SK-N-SH (cell line): ENCODE results near the gene CCDC38. TPM values are rescaled to one million over a fixed set of nuclear protein-coding genes. Genes with fewer than 3 reads are reported as not detected.

Experiments
- CTCF ChIA-PET: fragments of 300-600, 350-600 bp; formaldehyde crosslinking; extraction: SDS; loops from one replicate; lab custom pipeline; 2021; lab: Yijun Ruan, JAX
- POLR2A ChIA-PET: fragments of 350-600 bp; sonication (Branson Sonifier 250); formaldehyde crosslinking; extraction: SDS; loops from one replicate; lab custom pipeline; 2020; ENCODE audit warnings: antibody characterized with exemption, inconsistent platforms; lab: Yijun Ruan, JAX
- DNase-seq: peaks from one replicate; pipeline ENCODE4 v3.0.0; 2012
- H2AFZ ChIP-seq: fragments of 200-600 bp; sonication (generic); 2 replicates; pipeline ENCODE4 v1.8.1; 2016; ENCODE audit warnings: antibody characterized with exemption, mild to moderate bottlenecking, low read depth
- H3F3A ChIP-seq: fragments of 200-600 bp; sonication (generic); replicated peaks from 2 replicates; pipeline ENCODE3; 2016; ENCODE audit warnings: antibody characterized with exemption, mild to moderate bottlenecking; ENCODE audit not compliant: insufficient read depth
- H3K27ac ChIP-seq, 2 experiments: fragments of 200-500 bp in 1 of 2; fragments of 200-600 bp in 1 of 2; sonication (Bioruptor generic) in 1 of 2; sonication (generic), shearing (Covaris generic) in 1 of 2; 2 replicates each; pipeline versions ENCODE4 v1.5.1 to v1.6.1; 2014 to 2016; ENCODE audit warnings: low read depth in 2 of 2, inconsistent platforms in 1 of 2, low read length in 1 of 2, mild to moderate bottlenecking in 1 of 2, mixed read lengths in 1 of 2
- H3K27me3 ChIP-seq: fragments of 200-600 bp; sonication (generic), shearing (Covaris generic); 2 replicates; pipeline ENCODE4 v1.6.1; 2016; ENCODE audit warnings: mixed run types; ENCODE audit not compliant: insufficient read depth
- H3K36me3 ChIP-seq, 2 experiments: fragments of 200-500 bp in 1 of 2; fragments of 200-600 bp in 1 of 2; sonication (Bioruptor generic) in 1 of 2; sonication (generic) in 1 of 2; replicated peaks in 1 of 2; 2 replicates each; pipeline versions ENCODE3 to v1.5.1; 2014 to 2016; ENCODE audit warnings: low read length in 1 of 2, mild to moderate bottlenecking in 1 of 2; ENCODE audit not compliant: insufficient read depth in 2 of 2, control insufficient read depth in 1 of 2
- H3K4me1 ChIP-seq, 2 experiments: fragments of 200-500 bp in 1 of 2; fragments of 200-600 bp in 1 of 2; sonication (Bioruptor generic) in 1 of 2; sonication (generic), shearing (Covaris generic) in 1 of 2; 2 replicates each; pipeline versions ENCODE4 v1.5.1 to v1.6.1; 2014 to 2016; ENCODE audit warnings: low read depth in 1 of 2, low read length in 1 of 2, mixed run types in 1 of 2; ENCODE audit not compliant: insufficient read depth in 2 of 2, control insufficient read depth in 1 of 2
- H3K4me2 ChIP-seq: fragments of 200-600 bp; sonication (generic), shearing (Covaris generic); 2 replicates; pipeline ENCODE4 v1.6.1; 2017; ENCODE audit warnings: mixed run types
- H3K4me3 ChIP-seq, 2 experiments: fragments of 200-500 bp in 1 of 2; fragments of 200-600 bp in 1 of 2; sonication (Bioruptor generic) in 1 of 2; sonication (generic), shearing (Covaris generic) in 1 of 2; 2 replicates each; pipeline versions ENCODE4 v1.5.1 to v1.8.1; 2014 to 2016; ENCODE audit warnings: low read depth in 2 of 2, inconsistent platforms in 1 of 2, low read length in 1 of 2, mild to moderate bottlenecking in 1 of 2, mixed read lengths in 1 of 2, moderate library complexity in 1 of 2
- H3K79me2 ChIP-seq: fragments of 200-600 bp; sonication (generic); 2 replicates; pipeline ENCODE4 v1.8.1; 2017; ENCODE audit warnings: mild to moderate bottlenecking; ENCODE audit not compliant: insufficient read depth
- H3K9ac ChIP-seq: fragments of 200-600 bp; sonication (generic); 2 replicates; pipeline ENCODE4 v1.6.1; 2017; ENCODE audit warnings: mixed run types
- H3K9me2 ChIP-seq: fragments of 200-600 bp; sonication (generic); 2 replicates; pipeline ENCODE4 v1.6.1; 2017; ENCODE audit warnings: mixed run types
- H3K9me3 ChIP-seq: fragments of 200-600 bp; sonication (generic); 2 replicates; pipeline ENCODE4 v1.6.1; 2017; ENCODE audit warnings: mixed run types, mild to moderate bottlenecking, moderate library complexity
- H4K20me1 ChIP-seq: fragments of 200-600 bp; sonication (generic); 2 replicates; pipeline ENCODE4 v1.6.1; 2017; ENCODE audit warnings: mild to moderate bottlenecking, mixed run types; ENCODE audit not compliant: insufficient read depth
- CHD2 ChIP-seq: fragments of 150-350 bp; IDR thresholded peaks from 2 replicates; pipeline ENCODE4 v1.6.1; 2018; ENCODE audit warnings: low read length; ENCODE audit not compliant: partially characterized antibody
- ELF1 ChIP-seq: IDR thresholded peaks from 2 replicates; pipeline ENCODE4 v1.4.0; 2012
- EZH2phosphoT487 ChIP-seq: fragments of 200-600 bp; sonication (generic); IDR thresholded peaks from 2 replicates; pipeline ENCODE4 v1.6.1; 2017; ENCODE audit warnings: low read depth, mixed run types, mild to moderate bottlenecking, antibody characterized with exemption, moderate library complexity, borderline replicate concordance
- FOSL2 ChIP-seq: IDR thresholded peaks from 2 replicates; pipeline ENCODE4 v1.4.0; 2012; ENCODE audit warnings: low read depth, mild to moderate bottlenecking, moderate library complexity, borderline replicate concordance
- FOXJ3 ChIP-seq: sonication (generic); formaldehyde crosslinking; IDR thresholded peaks from 2 replicates; pipeline ENCODE4 v1.5.1; 2020; ENCODE audit warnings: mild to moderate bottlenecking, missing genetic modification reagents
- GATA2 ChIP-seq: sonication (generic); formaldehyde crosslinking; IDR thresholded peaks from 2 replicates; pipeline ENCODE4 v1.5.0; 2020; ENCODE audit warnings: mild to moderate bottlenecking, missing genetic modification reagents
- JUND ChIP-seq: IDR thresholded peaks from 2 replicates; pipeline ENCODE4 v1.4.0; 2012
- MXI1 ChIP-seq: IDR thresholded peaks from 2 replicates; pipeline ENCODE4 v1.6.1; 2012; ENCODE audit warnings: mild to moderate bottlenecking, low read depth, low read length, improper control_type of control experiment
- NFIC ChIP-seq: IDR thresholded peaks from 2 replicates; pipeline ENCODE4 v1.4.0; 2012; ENCODE audit warnings: borderline replicate concordance
- NRF1 ChIP-seq: IDR thresholded peaks from 2 replicates; pipeline ENCODE4 v1.6.1; 2012; ENCODE audit warnings: low read depth, mild to moderate bottlenecking, low read length
- PBX3 ChIP-seq: IDR thresholded peaks from 2 replicates; pipeline ENCODE4; 2012
- RCOR1 ChIP-seq: fragments of 150-350 bp; IDR thresholded peaks from 2 replicates; pipeline ENCODE4 v1.6.1; 2017; ENCODE audit warnings: antibody characterized with exemption, low read length
- RFX5 ChIP-seq: IDR thresholded peaks from 2 replicates; pipeline ENCODE4 v1.6.1; 2012; ENCODE audit warnings: mild to moderate bottlenecking, improper control_type of control experiment, low read length
- RXRA ChIP-seq: IDR thresholded peaks from 2 replicates; pipeline ENCODE4 v1.4.0; 2012; ENCODE audit warnings: low read depth, mild to moderate bottlenecking, borderline replicate concordance
- TCF12 ChIP-seq: IDR thresholded peaks from 2 replicates; pipeline ENCODE4 v1.4.0; 2012
- TEAD4 ChIP-seq: IDR thresholded peaks from 2 replicates; pipeline ENCODE4 v1.4.0; 2012; ENCODE audit warnings: mild to moderate bottlenecking, borderline replicate concordance; ENCODE audit not compliant: insufficient read depth
- USF2 ChIP-seq: fragments of 150-350 bp; IDR thresholded peaks from 2 replicates; pipeline ENCODE4 v1.6.1; 2017; ENCODE audit warnings: antibody characterized with exemption, low read length, low read depth, borderline replicate concordance
- YY1 ChIP-seq: IDR thresholded peaks from 2 replicates; pipeline ENCODE4 v1.4.0; 2012; ENCODE audit warnings: low read depth, mild to moderate bottlenecking
- WGBS: methylation state at CpG from one replicate; pipeline ENCODE4 v1.1.6; 2017; ENCODE audit warnings: low lambda C conversion rate; 5-methylcytosine and 5-hydroxymethylcytosine counted together
- polyA plus RNA-seq, 3 experiments: library from polyadenylated mRNA; depleted of rRNA; stranded (reverse); fragments of >200 nt; gene quantifications; 2 replicates each; pipeline ENCODE4 v1.2.3, GENCODE V29; 2012
- TF ChIP-seq, protein P1 (sequence below): IDR thresholded peaks from 2 replicates; pipeline ENCODE4 v1.6.1; 2012; ENCODE audit warnings: mild to moderate bottlenecking, low read depth, low read length, moderate library complexity
- TF ChIP-seq, protein P2 (sequence below): IDR thresholded peaks from 2 replicates; pipeline ENCODE4 v1.4.0; 2012; ENCODE audit warnings: low read depth, borderline replicate concordance

CCDC38 gene
- polyA plus RNA-seq, 1 of the 3 experiments (the other 2 are of a cell fraction): not detected

DNA sequence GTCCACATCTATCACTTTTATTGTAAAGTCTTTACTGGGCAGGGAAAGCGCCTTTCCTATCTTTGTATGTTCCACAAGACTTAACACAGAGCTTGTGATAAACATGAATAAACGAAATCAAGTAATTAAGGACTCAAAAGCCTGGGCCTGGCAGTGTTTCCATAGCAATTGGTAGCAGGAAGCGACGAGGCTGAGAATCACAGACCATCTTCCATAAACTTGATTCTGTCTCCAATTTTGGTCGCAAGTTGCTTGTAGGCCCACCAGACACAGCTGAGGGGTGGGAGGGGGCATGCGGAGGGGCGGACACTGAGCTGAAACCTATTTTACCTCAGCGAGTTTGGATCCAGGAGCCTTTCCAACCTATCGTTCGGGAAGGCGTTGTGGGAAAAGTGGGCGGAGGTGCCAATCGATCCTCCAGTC, 302 bp downstream of the CCDC38 start:
- H3K4me1 ChIP-seq: peaks cover 0 to 7% of the 10 kb centered on the region in 2 experiments; a peak in 2 of 4 replicates
- no peaks in the 10 kb centered on the region for H3F3A ChIP-seq
- peak overlapping the region; percentile 96 for H3K4me2 ChIP-seq
- no peaks in the 10 kb centered on the region for H4K20me1 ChIP-seq
- no peaks in the 10 kb centered on the region for H3K9me3 ChIP-seq
- H3K27me3 ChIP-seq: no peaks in the 10 kb centered on the region
- no peaks in the 10 kb centered on the region for H3K79me2 ChIP-seq
- no peaks in the 10 kb centered on the region for H3K9me2 ChIP-seq
- ChIA-PET POLR2A (interaction anchor here (2.2 kb wide), 1 partner anchor 13 kb away, joined by 11 read pairs; no protein-coding TSS in a partner anchor), CTCF (interaction anchor here (0.7 to 5.9 kb wide), 7 partner anchors 8 to 94 kb away, joined by 3 to 41 read pairs (median 3); partner anchors contain the start of gene LTA4H)
- 6% methylated on average over 10 of the region's 13 CpGs for WGBS
- peak overlapping the region in 1 of 2 experiments; percentile 97; a peak in 2 of 4 replicates for H3K27ac ChIP-seq
- no peak for DNase-seq
- no peaks in the 10 kb centered on the region for H3K36me3 ChIP-seq
- TF ChIP-seq, protein P1, sequence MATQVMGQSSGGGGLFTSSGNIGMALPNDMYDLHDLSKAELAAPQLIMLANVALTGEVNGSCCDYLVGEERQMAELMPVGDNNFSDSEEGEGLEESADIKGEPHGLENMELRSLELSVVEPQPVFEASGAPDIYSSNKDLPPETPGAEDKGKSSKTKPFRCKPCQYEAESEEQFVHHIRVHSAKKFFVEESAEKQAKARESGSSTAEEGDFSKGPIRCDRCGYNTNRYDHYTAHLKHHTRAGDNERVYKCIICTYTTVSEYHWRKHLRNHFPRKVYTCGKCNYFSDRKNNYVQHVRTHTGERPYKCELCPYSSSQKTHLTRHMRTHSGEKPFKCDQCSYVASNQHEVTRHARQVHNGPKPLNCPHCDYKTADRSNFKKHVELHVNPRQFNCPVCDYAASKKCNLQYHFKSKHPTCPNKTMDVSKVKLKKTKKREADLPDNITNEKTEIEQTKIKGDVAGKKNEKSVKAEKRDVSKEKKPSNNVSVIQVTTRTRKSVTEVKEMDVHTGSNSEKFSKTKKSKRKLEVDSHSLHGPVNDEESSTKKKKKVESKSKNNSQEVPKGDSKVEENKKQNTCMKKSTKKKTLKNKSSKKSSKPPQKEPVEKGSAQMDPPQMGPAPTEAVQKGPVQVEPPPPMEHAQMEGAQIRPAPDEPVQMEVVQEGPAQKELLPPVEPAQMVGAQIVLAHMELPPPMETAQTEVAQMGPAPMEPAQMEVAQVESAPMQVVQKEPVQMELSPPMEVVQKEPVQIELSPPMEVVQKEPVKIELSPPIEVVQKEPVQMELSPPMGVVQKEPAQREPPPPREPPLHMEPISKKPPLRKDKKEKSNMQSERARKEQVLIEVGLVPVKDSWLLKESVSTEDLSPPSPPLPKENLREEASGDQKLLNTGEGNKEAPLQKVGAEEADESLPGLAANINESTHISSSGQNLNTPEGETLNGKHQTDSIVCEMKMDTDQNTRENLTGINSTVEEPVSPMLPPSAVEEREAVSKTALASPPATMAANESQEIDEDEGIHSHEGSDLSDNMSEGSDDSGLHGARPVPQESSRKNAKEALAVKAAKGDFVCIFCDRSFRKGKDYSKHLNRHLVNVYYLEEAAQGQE: no peak
- TF ChIP-seq RFX5 (no peak), NFIC (no peak), CHD2 (no peak), ELF1 (no peak), TCF12 (no peak), RCOR1 (no peak), EZH2phosphoT487 (no peak), USF2 (no peak), GATA2 (CRISPR knock-in tag) (no peak), MXI1 (no peak; the same call in 1 of the 2 replicates), RXRA (no peak), PBX3 (no peak), TEAD4 (no peak), FOSL2 (no peak), YY1 (no peak), JUND (no peak), FOXJ3 (CRISPR knock-in tag) (no peak), NRF1 (no peak)
- TF ChIP-seq, protein P2, sequence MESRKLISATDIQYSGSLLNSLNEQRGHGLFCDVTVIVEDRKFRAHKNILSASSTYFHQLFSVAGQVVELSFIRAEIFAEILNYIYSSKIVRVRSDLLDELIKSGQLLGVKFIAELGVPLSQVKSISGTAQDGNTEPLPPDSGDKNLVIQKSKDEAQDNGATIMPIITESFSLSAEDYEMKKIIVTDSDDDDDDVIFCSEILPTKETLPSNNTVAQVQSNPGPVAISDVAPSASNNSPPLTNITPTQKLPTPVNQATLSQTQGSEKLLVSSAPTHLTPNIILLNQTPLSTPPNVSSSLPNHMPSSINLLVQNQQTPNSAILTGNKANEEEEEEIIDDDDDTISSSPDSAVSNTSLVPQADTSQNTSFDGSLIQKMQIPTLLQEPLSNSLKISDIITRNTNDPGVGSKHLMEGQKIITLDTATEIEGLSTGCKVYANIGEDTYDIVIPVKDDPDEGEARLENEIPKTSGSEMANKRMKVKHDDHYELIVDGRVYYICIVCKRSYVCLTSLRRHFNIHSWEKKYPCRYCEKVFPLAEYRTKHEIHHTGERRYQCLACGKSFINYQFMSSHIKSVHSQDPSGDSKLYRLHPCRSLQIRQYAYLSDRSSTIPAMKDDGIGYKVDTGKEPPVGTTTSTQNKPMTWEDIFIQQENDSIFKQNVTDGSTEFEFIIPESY: no peak
- TF ChIP-seq, all 33 proteins: peak for 0
- peak overlapping the region; percentile 69 to 76 for H3K4me3 ChIP-seq
- H2AFZ ChIP-seq: peak overlapping the region; percentile 89
- H3K9ac ChIP-seq: peak overlapping the region; percentile 63; the same call in 1 of the 2 replicates
